GM21737 (cell line): ENCODE results near the gene FGD6.
"Not testable (repeated sequence)": the region's sequence is repeated elsewhere in the genome, so short reads cannot be mapped to it uniquely, and the experiment has no call there.

Experiments
- ATAC-seq: cut with Tn5 transposase; IDR thresholded peaks from one replicate; pipeline ENCODE4 v1.9.1; 2021; ENCODE audit warnings: mild to moderate bottlenecking, moderate library complexity; ENCODE audit not compliant: unreplicated experiment

FGD6 gene

DNA sequence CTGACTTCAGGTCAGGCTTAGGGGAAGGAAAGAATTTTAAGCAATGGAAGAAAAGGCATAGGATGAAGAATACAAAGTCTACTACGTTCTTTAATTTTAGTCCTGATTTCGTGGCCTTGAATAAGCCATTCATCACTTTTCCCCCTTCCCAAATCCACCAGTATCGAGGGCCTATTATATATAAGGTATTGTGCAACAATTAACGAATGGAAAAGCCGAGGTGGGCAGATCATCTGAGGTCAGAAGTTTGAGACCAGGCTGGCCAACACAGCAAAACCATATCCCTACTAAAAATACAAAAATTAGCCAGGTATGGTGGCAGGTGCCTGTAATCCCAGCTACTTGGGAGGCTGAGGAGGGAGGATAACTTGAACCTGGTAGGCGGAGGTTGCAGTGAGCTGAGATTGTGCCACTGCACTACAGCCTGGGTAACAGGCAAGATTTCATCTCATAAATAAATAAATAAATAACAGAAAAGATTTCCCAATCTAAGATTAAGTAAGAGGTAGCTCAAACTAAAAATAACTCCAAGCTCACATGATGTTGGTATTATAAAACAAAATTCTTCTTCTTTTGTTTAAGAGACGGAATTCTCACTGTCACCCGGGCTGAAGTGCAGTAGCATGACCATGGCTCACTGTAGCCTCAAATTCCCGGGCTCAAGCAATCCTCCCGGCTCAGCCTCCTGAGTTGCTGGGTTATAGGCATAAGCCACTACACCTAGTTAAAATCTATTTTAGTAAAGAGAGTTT, 85.5 kb downstream of the FGD6 start:
- ATAC-seq, result no peak

GRCh38 chr12:95130096-95130495, 87.2 kb downstream of the FGD6 start:
- ATAC-seq, result no peak

- ATAC-seq, result no peak
Measured at GRCh38 chr12:95129115-95129514, 88.2 kb downstream of the FGD6 start.

- no peak for ATAC-seq
Measured at GRCh38 chr12:95126736-95127135, 90.5 kb downstream of the FGD6 start.

DNA sequence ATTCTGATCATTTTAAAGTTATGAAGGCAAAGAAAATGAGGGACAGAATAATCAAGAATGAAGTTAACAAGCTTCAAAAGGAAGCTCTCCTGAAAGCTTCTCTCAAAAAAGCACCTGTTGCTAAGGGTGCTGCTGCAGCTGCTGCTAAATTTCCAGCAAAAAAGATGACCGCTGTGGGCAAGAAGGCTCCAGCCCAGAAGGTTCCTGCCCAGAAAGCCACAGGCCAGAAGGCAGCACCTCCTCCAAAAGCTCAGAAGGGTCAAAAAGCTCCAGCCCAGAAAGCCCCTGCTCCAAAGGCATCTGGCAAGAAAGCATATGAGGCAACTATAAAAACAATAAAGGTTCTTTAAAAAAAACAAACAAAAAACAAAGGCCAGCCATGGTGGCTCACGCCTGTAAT, 91.2 kb downstream of the FGD6 start:
- no peak for ATAC-seq

DNA sequence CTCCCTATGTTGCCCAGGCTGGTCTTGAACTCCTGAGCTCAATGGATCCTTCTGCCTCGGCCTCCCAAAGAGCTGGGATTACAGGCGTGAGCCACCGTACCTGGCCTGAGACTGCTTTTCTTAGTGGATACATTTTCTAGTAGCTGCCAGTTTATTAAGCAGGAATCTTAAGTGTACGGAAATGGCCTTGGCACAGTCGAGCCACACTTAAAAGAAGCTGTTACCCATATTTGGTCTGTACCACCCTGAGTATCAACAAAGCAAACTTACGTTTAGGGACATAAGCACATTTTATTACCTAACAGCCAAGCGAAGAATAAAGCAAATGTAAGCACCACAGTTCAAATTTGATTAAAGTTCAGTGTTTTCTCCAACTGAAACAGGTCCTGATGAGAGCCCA, 93.2 kb downstream of the FGD6 start:
- no peak for ATAC-seq

DNA sequence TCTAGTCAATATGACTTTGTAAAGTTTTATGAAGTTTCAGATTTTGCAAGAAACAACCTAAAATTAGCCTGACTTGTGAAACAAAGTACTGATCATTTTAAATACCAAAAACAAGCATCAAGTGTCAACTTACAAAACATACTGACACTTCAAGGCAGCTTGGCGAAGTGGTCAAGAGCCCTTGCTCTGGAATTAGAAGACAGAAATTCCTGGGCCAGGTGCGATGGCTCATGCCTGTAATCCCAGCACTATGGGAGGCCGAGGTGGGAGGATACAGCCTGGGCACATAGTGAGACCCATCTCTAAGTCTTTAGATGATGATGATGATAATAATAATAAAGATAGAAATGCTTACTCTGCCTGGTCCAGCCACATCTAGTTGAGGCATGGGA, 98.5 kb downstream of the FGD6 start:
- ATAC-seq, result no peak

DNA sequence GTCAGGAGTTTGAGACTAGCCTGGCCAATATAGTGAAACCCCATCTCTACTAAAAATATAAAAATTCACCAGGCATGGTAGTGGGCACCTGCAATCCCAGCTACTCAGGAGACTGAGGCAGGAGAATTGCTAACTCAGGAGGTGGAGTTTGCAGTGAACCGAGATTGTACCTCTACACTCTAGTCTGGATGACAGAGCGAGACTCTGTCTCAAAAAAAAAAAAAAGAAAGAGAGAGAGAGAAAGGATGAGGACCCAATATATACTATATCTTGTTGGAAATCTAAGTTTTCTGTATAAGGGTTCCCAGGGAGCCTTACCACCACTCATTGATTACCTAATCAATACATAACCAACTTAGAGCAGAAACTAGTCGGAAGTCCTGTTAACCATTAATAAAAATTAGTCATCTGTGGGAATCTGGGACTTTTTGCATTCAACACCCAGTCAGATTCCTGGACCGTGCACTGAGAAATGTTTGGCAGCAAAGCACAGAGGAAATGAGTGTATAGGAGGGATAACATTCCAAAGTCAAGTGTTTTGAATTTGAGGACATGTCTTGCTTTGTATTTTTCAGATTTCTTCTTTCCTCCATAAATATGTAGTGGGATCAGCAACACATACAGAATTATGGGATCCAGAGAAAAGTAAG, 99.0 kb downstream of the FGD6 start:
- ATAC-seq, result no peak

DNA sequence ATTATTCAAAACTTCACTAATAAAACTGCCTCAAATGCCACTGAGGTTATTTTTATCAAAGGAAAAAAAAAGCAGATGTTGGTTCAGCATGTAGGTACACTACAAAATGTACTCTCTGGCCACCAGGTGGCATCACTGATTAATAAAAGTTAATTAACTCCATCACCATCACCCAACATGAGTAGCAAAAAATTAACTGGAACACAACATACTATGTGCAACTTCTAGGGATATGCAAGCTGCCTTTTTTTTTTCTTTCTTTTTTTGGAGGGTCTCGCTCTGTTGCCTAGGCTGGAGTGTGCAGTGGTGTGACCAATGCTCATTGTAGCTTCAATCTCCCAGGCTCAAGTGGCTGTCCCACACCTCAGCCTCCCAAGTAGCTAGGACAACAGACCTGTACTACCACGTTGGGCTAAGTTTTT, 100.1 kb downstream of the FGD6 start:
- ATAC-seq, result no peak

GRCh38 chr12:95116773-95117172, 100.5 kb downstream of the FGD6 start:
- no peak for ATAC-seq

GRCh38 chr12:95116341-95116740, 100.9 kb downstream of the FGD6 start:
- no peak for ATAC-seq

DNA sequence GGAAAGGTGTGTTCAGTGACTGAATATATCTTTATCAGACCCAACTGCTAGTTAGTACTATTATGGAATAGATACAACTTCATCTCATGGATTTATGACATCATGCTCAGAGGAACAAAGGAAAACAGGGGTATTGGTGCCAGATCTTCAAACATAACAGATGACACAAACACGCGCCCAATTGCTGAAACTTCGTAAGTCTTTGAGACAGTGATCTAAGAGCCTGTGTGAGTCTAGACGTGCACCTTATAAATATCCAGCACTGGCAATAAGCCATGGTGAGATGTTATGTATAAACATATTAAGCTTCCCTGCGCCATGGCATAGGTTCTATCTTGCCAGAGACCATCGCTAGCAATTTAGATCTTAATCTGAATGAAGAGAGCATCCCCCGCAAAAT, 101.6 kb downstream of the FGD6 start:
- ATAC-seq, result no peak

- ATAC-seq, result no peak
Measured at GRCh38 chr12:95114766-95115405, 102.4 kb downstream of the FGD6 start.

GRCh38 chr12:95107362-95107761, 109.9 kb downstream of the FGD6 start:
- ATAC-seq, result no peak

DNA sequence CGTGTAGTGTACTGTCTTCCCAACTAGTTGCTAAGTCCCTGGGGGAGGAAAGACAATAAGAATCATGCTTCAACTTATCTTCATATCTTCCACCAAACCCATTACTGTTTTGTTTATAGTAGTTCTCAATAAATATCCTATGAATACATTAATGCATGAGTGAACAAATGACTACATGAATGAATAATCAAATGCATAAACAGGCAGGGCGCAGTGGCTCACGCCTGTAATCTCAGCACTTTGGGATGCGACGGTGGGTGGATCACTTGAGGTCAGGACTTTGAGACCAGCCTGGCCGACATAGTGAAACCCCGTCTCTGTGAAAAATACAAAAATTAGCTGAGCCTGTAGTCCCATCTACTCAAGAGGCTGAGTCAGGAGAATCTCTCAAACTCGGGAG, 111.7 kb downstream of the FGD6 start:
- no peak for ATAC-seq

- ATAC-seq, result no peak
Measured at GRCh38 chr12:95104919-95105452, 112.3 kb downstream of the FGD6 start.

GRCh38 chr12:95102916-95103671, 114.2 kb downstream of the FGD6 start:
- peak; percentile 95 for ATAC-seq

DNA sequence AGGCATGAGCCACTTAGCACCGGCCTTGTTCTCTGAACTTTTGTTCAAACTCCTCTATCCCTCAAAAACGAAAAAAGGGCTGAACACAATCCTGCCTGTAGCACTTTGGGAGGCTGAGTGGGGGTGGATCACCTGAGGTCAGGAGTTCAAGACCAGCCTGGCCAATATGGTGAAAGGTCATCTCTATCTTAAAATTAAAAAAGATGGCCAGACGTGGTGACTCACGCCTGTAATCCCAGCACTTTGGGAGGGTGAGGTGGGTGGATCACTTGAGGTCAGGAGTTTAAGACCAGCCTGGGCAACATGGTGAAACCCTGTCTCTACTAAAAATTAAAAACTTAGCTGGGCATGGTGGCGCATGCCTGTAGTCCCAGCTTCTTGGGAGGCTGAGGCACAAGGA, 115.3 kb downstream of the FGD6 start:
- ATAC-seq, result not testable (repeated sequence)

- no peak for ATAC-seq
Measured at GRCh38 chr12:95100264-95101190, 116.7 kb downstream of the FGD6 start.

GRCh38 chr12:95099270-95099790, 117.9 kb downstream of the FGD6 start:
- no peak for ATAC-seq
